K562 (cell line): ENCODE data around the gene C2CD5. TPM values are rescaled to one million over a fixed set of nuclear protein-coding genes. Genes with fewer than 3 reads are reported as not detected.

Experiments
- ATAC-seq: fragments of 200-7000 bp; cut with Tn5 transposase; 3 replicates; pipeline ENCODE4 v1.9.1; 2020; ENCODE audit warnings: moderate library complexity
- BruUV-seq: library from RNA; stranded (reverse); fragments of 400-500 nt; replicated peaks from 2 replicates; lab custom pipeline; 2021; lab: Mats Ljungman, UMichigan
- CTCF ChIA-PET: fragments of 300-600 bp; formaldehyde crosslinking; extraction: SDS; loops from one replicate; lab custom pipeline; 2021; ENCODE audit warnings: low intra/inter-chr PET ratio; lab: Yijun Ruan, JAX
- POLR2A ChIA-PET: fragments of 300-600, 350-650 bp; sonication (Branson Sonifier 250); formaldehyde crosslinking; extraction: SDS; loops from one replicate; lab custom pipeline; 2021; ENCODE audit warnings: antibody characterized with exemption, inconsistent platforms; lab: Yijun Ruan, JAX
- DNase-seq, 4 experiments: peaks; one replicate each; pipeline versions ENCODE4 v3.0.0 to v3.0.0-alpha.2; 2011 to 2018; ENCODE audit warnings: low spot score in 3 of 4, mixed read lengths in 3 of 4; ENCODE audit errors: extremely low read depth in 1 of 4
- FAIRE-seq: peaks from 2 replicates; lab custom pipeline; 2011; peaks lifted over from hg19 to GRCh38; lab: Jason Lieb, UNC
- H2AFZ ChIP-seq: 2 replicates; pipeline ENCODE4 v1.6.0; 2011; ENCODE audit warnings: low read depth, low read length, control low read depth, inconsistent platforms
- H3K27ac ChIP-seq: fragments of 200-600 bp; 3 replicates; pipeline ENCODE4 v1.8.0; 2011; ENCODE audit warnings: low read depth, mild to moderate bottlenecking, control low read depth, inconsistent platforms, low read length, moderate library complexity, mixed read lengths; ENCODE audit errors: extremely low read depth
- H3K27me3 ChIP-seq, 2 experiments: fragments of 300-600 bp in 1 of 2; 2 replicates in 1 of 2; 3 replicates in 1 of 2; pipeline versions ENCODE4 v1.6.0 to v1.8.0; 2011; ENCODE audit warnings: inconsistent platforms in 2 of 2, low read length in 2 of 2, mild to moderate bottlenecking in 1 of 2, mixed read lengths in 1 of 2, moderate library complexity in 1 of 2; ENCODE audit not compliant: control insufficient read depth in 2 of 2, insufficient read depth in 2 of 2
- H3K36me3 ChIP-seq: fragments of 300-600 bp; 3 replicates; pipeline ENCODE4 v1.8.0; 2011; ENCODE audit warnings: mild to moderate bottlenecking, low read length, inconsistent platforms; ENCODE audit not compliant: control insufficient read depth, insufficient read depth
- H3K4me1 ChIP-seq, 2 experiments: fragments of 200-600 bp in 1 of 2; replicated peaks in 1 of 2; 2 replicates in 1 of 2; 3 replicates in 1 of 2; pipeline versions ENCODE4 v1.5.1 to v1.8.0; 2011; ENCODE audit warnings: inconsistent platforms in 2 of 2, low read length in 2 of 2, mild to moderate bottlenecking in 1 of 2, mixed read lengths in 1 of 2, moderate library complexity in 1 of 2; ENCODE audit not compliant: control insufficient read depth in 2 of 2, insufficient read depth in 2 of 2
- H3K4me2 ChIP-seq: 2 replicates; pipeline ENCODE4 v1.6.1; 2011; ENCODE audit warnings: low read length, control low read depth, inconsistent platforms, mixed read lengths; ENCODE audit not compliant: insufficient read depth
- H3K4me3 ChIP-seq: fragments of 200-600 bp; sonication (generic), shearing (Covaris generic); 2 replicates; pipeline ENCODE4 v1.5.1; 2016; ENCODE audit warnings: control low read depth, inconsistent platforms
- H3K79me2 ChIP-seq: fragments of 200-600 bp; 3 replicates; pipeline ENCODE4 v1.8.0; 2011; ENCODE audit warnings: low read length, inconsistent platforms; ENCODE audit not compliant: control insufficient read depth, insufficient read depth
- H3K9ac ChIP-seq, 2 experiments: 2 replicates each; pipeline versions ENCODE4 v1.6.0 to v1.6.1; 2011; ENCODE audit warnings: low read depth in 2 of 2, low read length in 2 of 2, control low read depth in 1 of 2, inconsistent platforms in 1 of 2, mild to moderate bottlenecking in 1 of 2, mixed read lengths in 1 of 2; ENCODE audit not compliant: insufficient read depth in 1 of 2
- H3K9me1 ChIP-seq: one replicate; pipeline ENCODE4 v1.6.0; 2011; ENCODE audit warnings: inconsistent platforms, mild to moderate bottlenecking, low read length, moderate library complexity; ENCODE audit not compliant: control insufficient read depth, insufficient read depth
- H3K9me3 ChIP-seq: replicated peaks from 2 replicates; pipeline ENCODE4 v1.5.1; 2011; ENCODE audit warnings: low read depth, low read length, inconsistent platforms; ENCODE audit not compliant: control insufficient read depth, insufficient read depth
- H4K20me1 ChIP-seq: replicated peaks from 2 replicates; pipeline ENCODE4 v1.6.1; 2011; ENCODE audit warnings: low read length, inconsistent platforms, mixed read lengths; ENCODE audit not compliant: control insufficient read depth, insufficient read depth
- DMBX1 ChIP-seq: fragments of 250-450 bp; sonication (Bioruptor Pico); IDR thresholded peaks from 2 replicates; pipeline ENCODE4 v1.8.0; 2022; ENCODE audit warnings: inconsistent platforms, mild to moderate bottlenecking, moderate library complexity, borderline replicate concordance
- ELF2 ChIP-seq: fragments of 250-450 bp; sonication (Bioruptor Pico); IDR thresholded peaks from 2 replicates; pipeline ENCODE4 v1.5.0; 2021; ENCODE audit warnings: mild to moderate bottlenecking
- ESRRA ChIP-seq: fragments of 450-650 bp; IDR thresholded peaks from 2 replicates; pipeline ENCODE4 v1.6.1; 2014; ENCODE audit warnings: low read depth, mild to moderate bottlenecking, moderate library complexity, borderline replicate concordance
- EWSR1 ChIP-seq: fragments of 450-650 bp; IDR thresholded peaks from 2 replicates; pipeline ENCODE4 v1.6.1; 2018; ENCODE audit warnings: borderline replicate concordance, mild to moderate bottlenecking, low read depth, moderate library complexity; ENCODE audit not compliant: partially characterized antibody
- GABPB1 ChIP-seq: sonication (generic); formaldehyde crosslinking; IDR thresholded peaks from 2 replicates; pipeline ENCODE4 v1.8.0; 2022; ENCODE audit warnings: mild to moderate bottlenecking, missing genetic modification reagents
- ILF3 ChIP-seq: fragments of 450-650 bp; IDR thresholded peaks from 2 replicates; pipeline ENCODE4 v1.6.1; 2018; ENCODE audit warnings: antibody characterized with exemption, mild to moderate bottlenecking, moderate library complexity, borderline replicate concordance
- MEF2D ChIP-seq: conservative IDR thresholded peaks from 2 replicates; pipeline ENCODE4 v1.6.1; 2016; ENCODE audit warnings: low read depth, missing genetic modification characterization, missing compliant biosample characterization
- ZNF12 ChIP-seq: sonication (generic); formaldehyde crosslinking; IDR thresholded peaks from 2 replicates; pipeline ENCODE4 v1.4.0; 2020; ENCODE audit warnings: mild to moderate bottlenecking, missing genetic modification reagents
- ZNF253 ChIP-seq: fragments of 250-450 bp; sonication (Bioruptor Pico); conservative IDR thresholded peaks from 2 replicates; pipeline ENCODE4 v1.6.1; 2021; ENCODE audit warnings: mild to moderate bottlenecking
- WGBS: fragments of 100-300 bp; shearing (Covaris generic); methylation state at CpG from one replicate; pipeline ENCODE4 v1.1.6; 2016; ENCODE audit warnings: low coverage, mixed read lengths; ENCODE audit not compliant: insufficient coverage; ENCODE audit errors: missing lambda C conversion rate; 5-methylcytosine and 5-hydroxymethylcytosine counted together
- in situ Hi-C: fragments of 300-500 bp; cut with MboI; formaldehyde crosslinking; loops from 4 replicates; pipeline ENCODE4 v1.15.0; 2018; ENCODE audit warnings: inconsistent platforms, mixed read lengths
- intact Hi-C: fragments of 100-400 bp; cut with micrococcal nuclease; formaldehyde crosslinking; loops from 2 replicates; pipeline ENCODE4 v1.14.2; 2022
- polyA plus RNA-seq, 8 experiments: library from polyadenylated mRNA; depleted of rRNA in 4 of 8; stranded (reverse) in 5 of 8; unstranded in 3 of 8; fragments of >200 nt; fragmentation: Nextera tagmentation in 2 of 8; fragmentation: Illumina TruSeq in 1 of 8; extraction: Ambion mirVana in 2 of 8; extraction: Trizol in 1 of 8; gene quantifications; 2 replicates each; pipeline versions ENCODE4 v1.2.1 to v1.2.3, GENCODE V29; 2011 to 2014; ENCODE audit warnings: inconsistent platforms in 1 of 8, missing spikeins in 1 of 8
- total RNA-seq, 7 experiments: library from RNA; depleted of rRNA in 6 of 7; stranded (reverse); fragments of >200 nt in 6 of 7; fragmentation: Illumina TruSeq in 2 of 7; extraction: Trizol in 2 of 7; gene quantifications; 2 replicates each; pipeline versions ENCODE4 v1.2.1 to v1.2.3, GENCODE V29; 2011 to 2021; ENCODE audit warnings: low replicate concordance in 1 of 7
- TF ChIP-seq, protein P1 (sequence below): fragments of 250-450 bp; sonication (Bioruptor Pico); IDR thresholded peaks from 2 replicates; pipeline ENCODE4 v1.5.0; 2020; ENCODE audit warnings: mild to moderate bottlenecking, borderline replicate concordance
- TF ChIP-seq, protein P2 (sequence below): fragments of 450-650 bp; formaldehyde crosslinking; IDR thresholded peaks from 2 replicates; pipeline ENCODE4 v1.4.0; 2020; ENCODE audit warnings: mild to moderate bottlenecking
- TF ChIP-seq, protein P3 (sequence below): fragments of 250-450 bp; sonication (Bioruptor Pico); IDR thresholded peaks from 2 replicates; pipeline ENCODE4 v1.5.1; 2021; ENCODE audit warnings: mild to moderate bottlenecking
- TF ChIP-seq, protein P4 (sequence below): fragments of 450-650 bp; IDR thresholded peaks from 2 replicates; pipeline ENCODE4 v1.7.0; 2016; ENCODE audit warnings: borderline replicate concordance
- TF ChIP-seq, protein P5 (sequence below): fragments of 450-650 bp; formaldehyde crosslinking; IDR thresholded peaks from 2 replicates; pipeline ENCODE4 v1.4.0; 2022; ENCODE audit warnings: missing genetic modification characterization

C2CD5 gene
- total and polyA plus RNA-seq, 9 of the 15 experiments (the other 6 are each of a cell fraction or from before 2014, with no cell fraction given): 5.1 to 24.1 (median 14.3) TPM

DNA sequence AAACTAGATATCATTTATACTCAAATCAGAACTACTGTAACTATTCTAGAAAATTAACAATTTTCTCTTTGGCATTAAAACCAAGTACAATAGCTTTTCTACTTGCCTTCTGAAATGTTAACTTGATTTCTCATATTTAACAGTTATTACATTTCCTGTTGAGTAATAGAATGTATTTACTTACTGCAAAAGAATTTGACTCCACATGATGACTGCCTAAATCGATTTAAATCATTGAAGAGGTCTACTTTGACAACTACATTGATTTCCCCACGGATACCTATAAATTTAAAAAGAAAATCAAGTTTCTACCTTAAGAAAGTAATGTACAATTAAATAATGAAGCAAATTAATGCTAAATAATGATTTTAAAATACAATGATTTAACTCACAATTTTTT is 18.9 kb downstream of the C2CD5 start:
- 86% methylated on average over 2 of the region's 2 CpGs for WGBS
- in situ Hi-C loops: no loop called here

More for the DNA sequence above, 18.9 kb downstream of the C2CD5 start:
- Histone ChIP-seq H3K9me1 (no peaks in the 10 kb centered on the region), H3K79me2 (no peaks in the 10 kb centered on the region), H3K4me3 (no peak overlapping the region), H2AFZ (no peak overlapping the region), H3K27me3 (no peaks in the 10 kb centered on the region), H3K4me1 (no peaks in the 10 kb centered on the region), H3K27ac (no peak overlapping the region), H3K36me3 (peaks cover 37% of the 10 kb centered on the region), H4K20me1 (no peaks in the 10 kb centered on the region), H3K9ac (no peak overlapping the region), H3K4me2 (no peak overlapping the region), H3K9me3 (no peaks in the 10 kb centered on the region)
- intact Hi-C loops: loop anchor here (5.0 to 10.0 kb wide), 2 partner anchors 102 to 159 kb away; partner anchors contain the start of gene ETNK1
- no peak for ATAC-seq
- ChIA-PET POLR2A (no interaction called here), CTCF (no interaction called here)
- no peak for FAIRE-seq
- no peak for DNase-seq
- no TSS peak for BruUV-seq
- TF ChIP-seq EWSR1: no peak
- TF ChIP-seq, protein P1, sequence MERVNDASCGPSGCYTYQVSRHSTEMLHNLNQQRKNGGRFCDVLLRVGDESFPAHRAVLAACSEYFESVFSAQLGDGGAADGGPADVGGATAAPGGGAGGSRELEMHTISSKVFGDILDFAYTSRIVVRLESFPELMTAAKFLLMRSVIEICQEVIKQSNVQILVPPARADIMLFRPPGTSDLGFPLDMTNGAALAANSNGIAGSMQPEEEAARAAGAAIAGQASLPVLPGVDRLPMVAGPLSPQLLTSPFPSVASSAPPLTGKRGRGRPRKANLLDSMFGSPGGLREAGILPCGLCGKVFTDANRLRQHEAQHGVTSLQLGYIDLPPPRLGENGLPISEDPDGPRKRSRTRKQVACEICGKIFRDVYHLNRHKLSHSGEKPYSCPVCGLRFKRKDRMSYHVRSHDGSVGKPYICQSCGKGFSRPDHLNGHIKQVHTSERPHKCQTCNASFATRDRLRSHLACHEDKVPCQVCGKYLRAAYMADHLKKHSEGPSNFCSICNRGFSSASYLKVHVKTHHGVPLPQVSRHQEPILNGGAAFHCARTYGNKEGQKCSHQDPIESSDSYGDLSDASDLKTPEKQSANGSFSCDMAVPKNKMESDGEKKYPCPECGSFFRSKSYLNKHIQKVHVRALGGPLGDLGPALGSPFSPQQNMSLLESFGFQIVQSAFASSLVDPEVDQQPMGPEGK (CRISPR knock-in tag): no peak
- no peak for TF ChIP-seq ZNF253 (CRISPR knock-in tag)
- no peak for TF ChIP-seq ILF3
- TF ChIP-seq ESRRA: no peak
- TF ChIP-seq, protein P2, sequence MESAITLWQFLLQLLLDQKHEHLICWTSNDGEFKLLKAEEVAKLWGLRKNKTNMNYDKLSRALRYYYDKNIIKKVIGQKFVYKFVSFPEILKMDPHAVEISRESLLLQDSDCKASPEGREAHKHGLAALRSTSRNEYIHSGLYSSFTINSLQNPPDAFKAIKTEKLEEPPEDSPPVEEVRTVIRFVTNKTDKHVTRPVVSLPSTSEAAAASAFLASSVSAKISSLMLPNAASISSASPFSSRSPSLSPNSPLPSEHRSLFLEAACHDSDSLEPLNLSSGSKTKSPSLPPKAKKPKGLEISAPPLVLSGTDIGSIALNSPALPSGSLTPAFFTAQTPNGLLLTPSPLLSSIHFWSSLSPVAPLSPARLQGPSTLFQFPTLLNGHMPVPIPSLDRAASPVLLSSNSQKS (CRISPR knock-in tag): no peak
- TF ChIP-seq, protein P3, sequence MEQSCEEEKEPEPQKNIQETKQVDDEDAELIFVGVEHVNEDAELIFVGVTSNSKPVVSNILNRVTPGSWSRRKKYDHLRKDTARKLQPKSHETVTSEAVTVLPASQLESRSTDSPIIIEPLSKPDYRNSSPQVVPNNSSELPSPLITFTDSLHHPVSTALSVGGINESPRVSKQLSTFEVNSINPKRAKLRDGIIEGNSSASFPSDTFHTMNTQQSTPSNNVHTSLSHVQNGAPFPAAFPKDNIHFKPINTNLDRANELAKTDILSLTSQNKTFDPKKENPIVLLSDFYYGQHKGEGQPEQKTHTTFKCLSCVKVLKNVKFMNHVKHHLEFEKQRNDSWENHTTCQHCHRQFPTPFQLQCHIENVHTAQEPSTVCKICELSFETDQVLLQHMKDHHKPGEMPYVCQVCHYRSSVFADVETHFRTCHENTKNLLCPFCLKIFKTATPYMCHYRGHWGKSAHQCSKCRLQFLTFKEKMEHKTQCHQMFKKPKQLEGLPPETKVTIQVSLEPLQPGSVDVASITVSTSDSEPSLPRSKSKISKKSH (CRISPR knock-in tag): no peak
- TF ChIP-seq ELF2: no peak
- TF ChIP-seq, protein P4, sequence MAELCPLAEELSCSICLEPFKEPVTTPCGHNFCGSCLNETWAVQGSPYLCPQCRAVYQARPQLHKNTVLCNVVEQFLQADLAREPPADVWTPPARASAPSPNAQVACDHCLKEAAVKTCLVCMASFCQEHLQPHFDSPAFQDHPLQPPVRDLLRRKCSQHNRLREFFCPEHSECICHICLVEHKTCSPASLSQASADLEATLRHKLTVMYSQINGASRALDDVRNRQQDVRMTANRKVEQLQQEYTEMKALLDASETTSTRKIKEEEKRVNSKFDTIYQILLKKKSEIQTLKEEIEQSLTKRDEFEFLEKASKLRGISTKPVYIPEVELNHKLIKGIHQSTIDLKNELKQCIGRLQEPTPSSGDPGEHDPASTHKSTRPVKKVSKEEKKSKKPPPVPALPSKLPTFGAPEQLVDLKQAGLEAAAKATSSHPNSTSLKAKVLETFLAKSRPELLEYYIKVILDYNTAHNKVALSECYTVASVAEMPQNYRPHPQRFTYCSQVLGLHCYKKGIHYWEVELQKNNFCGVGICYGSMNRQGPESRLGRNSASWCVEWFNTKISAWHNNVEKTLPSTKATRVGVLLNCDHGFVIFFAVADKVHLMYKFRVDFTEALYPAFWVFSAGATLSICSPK: no peak
- no peak for TF ChIP-seq ZNF12 (CRISPR knock-in tag)
- TF ChIP-seq GABPB1 (CRISPR knock-in tag): no peak
- TF ChIP-seq, protein P5, sequence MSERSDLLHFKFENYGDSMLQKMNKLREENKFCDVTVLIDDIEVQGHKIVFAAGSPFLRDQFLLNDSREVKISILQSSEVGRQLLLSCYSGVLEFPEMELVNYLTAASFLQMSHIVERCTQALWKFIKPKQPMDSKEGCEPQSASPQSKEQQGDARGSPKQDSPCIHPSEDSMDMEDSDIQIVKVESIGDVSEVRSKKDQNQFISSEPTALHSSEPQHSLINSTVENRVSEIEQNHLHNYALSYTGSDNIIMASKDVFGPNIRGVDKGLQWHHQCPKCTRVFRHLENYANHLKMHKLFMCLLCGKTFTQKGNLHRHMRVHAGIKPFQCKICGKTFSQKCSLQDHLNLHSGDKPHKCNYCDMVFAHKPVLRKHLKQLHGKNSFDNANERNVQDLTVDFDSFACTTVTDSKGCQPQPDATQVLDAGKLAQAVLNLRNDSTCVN (CRISPR knock-in tag): no peak
- no peak for TF ChIP-seq DMBX1 (CRISPR knock-in tag)
- TF ChIP-seq MEF2D: no peak
